Right lobe of liver (tissue), 6 donors: ENCODE results near the gene TAGAP. TPM values are rescaled to one million over a fixed set of nuclear protein-coding genes. Genes with fewer than 3 reads are reported as not detected.

Experiments
- ATAC-seq, 4 donors: fragments of 200-7000 bp; cut with Tn5 transposase; one replicate each; pipeline ENCODE4 v1.9.1; 2020; ENCODE audit warnings: mild to moderate bottlenecking in 4 of 4, moderate library complexity in 4 of 4
- DNase-seq, 3 donors: peaks; one replicate each; pipeline ENCODE4 v3.0.0-alpha.2; 2020
- H3K27ac ChIP-seq, 3 donors: fragments of 200-600 bp; one replicate each; pipeline ENCODE4 v1.8.0; 2022
- H3K27me3 ChIP-seq, 2 donors: fragments of 200-600 bp; one replicate each; pipeline ENCODE4 v1.8.0; 2022
- H3K36me3 ChIP-seq, 4 donors: fragments of 200-600 bp; sonication (generic) in 1 of 4; one replicate each; pipeline versions ENCODE4 v1.5.1 to v1.8.0; 2017 to 2022; ENCODE audit warnings: control low read depth in 1 of 4
- H3K4me1 ChIP-seq, 4 donors: fragments of 200-600 bp; sonication (generic) in 1 of 4; one replicate each; pipeline versions ENCODE4 v1.5.1 to v1.8.0; 2017 to 2022; ENCODE audit warnings: control low read depth in 1 of 4
- H3K4me3 ChIP-seq, 3 donors: fragments of 200-600 bp; one replicate each; pipeline ENCODE4 v1.8.0; 2022
- H3K9me3 ChIP-seq, 4 donors: fragments of 200-600 bp; sonication (generic) in 1 of 4; one replicate each; pipeline versions ENCODE4 v1.5.1 to v1.8.0; 2017 to 2022; ENCODE audit warnings: control low read depth in 1 of 4
- CTCF ChIP-seq, 4 donors: fragments of 200-600 bp in 3 of 4; fragments of 450-650 bp in 1 of 4; IDR thresholded peaks; one replicate each; pipeline versions ENCODE4 v1.5.1 to v1.8.0; 2016 to 2022; ENCODE audit warnings: antibody characterized with exemption in 4 of 4, mild to moderate bottlenecking in 2 of 4
- POLR2A ChIP-seq: fragments of 450-650 bp; IDR thresholded peaks from one replicate; pipeline ENCODE4 v1.6.1; 2017; ENCODE audit warnings: antibody characterized with exemption, mild to moderate bottlenecking
- WGBS: methylation state at CpG from one replicate; pipeline ENCODE4 v1.1.6; 2018; ENCODE audit warnings: low coverage, low lambda C conversion rate; ENCODE audit not compliant: insufficient coverage; ENCODE audit errors: missing lambda C conversion rate; 5-methylcytosine and 5-hydroxymethylcytosine counted together
- intact Hi-C, 2 donors: fragments of 100-400 bp; cut with DNase I; formaldehyde crosslinking; loops; one replicate each; pipeline versions ENCODE4 v1.11.2 to v1.14.1; 2022
- total RNA-seq, 6 experiments: library from RNA; depleted of rRNA in 2 of 6; stranded (reverse); fragments of >200 nt in 2 of 6; fragmentation: NEBNext Ultra II Directional in 3 of 6; extraction: Animal tissue kit (Norgen Biotek cat#: 25700) in 3 of 6; gene quantifications; one replicate each; pipeline versions ENCODE4 v1.1.0 to v1.2.4, GENCODE V29; 2016 to 2023
- donor health status: DM: no; HTN: yes; CAD: no.
- donor health status: DM: no; HTN: no; CAD: no.
- donor health status: DM: no; HTN: no; CAD: no.
- donor health status: DM: no; HTN: yes; CAD: no.
- donor health status: DM: no; HTN: yes; CAD: no.

The TAGAP gene
- total RNA-seq, 6 experiments from 2014 or later, result 0.13 to 1.8 (median 0.92) TPM

- H3K27me3 ChIP-seq, result no peaks in the 10 kb centered on the region
- DNase-seq (no peak), ATAC-seq (no peak)
- H3K27ac ChIP-seq, result no peak overlapping the region
- peaks cover 0 to 6% (median 0%) of the 10 kb centered on the region in 4 donors for H3K4me1 ChIP-seq
- intact Hi-C loops, result no loop called here
- H3K9me3 ChIP-seq, result no peaks in the 10 kb centered on the region
- H3K4me3 ChIP-seq, result no peak overlapping the region
- H3K36me3 ChIP-seq, result no peaks in the 10 kb centered on the region
- 64% methylated on average over 7 of the region's 7 CpGs for WGBS
- TF ChIP-seq POLR2A (no peak), CTCF (IDR thresholded peaks at IDR 0.05) (no peak)
Measured at GRCh38 chr6:159061146-159061545, 16.4 kb upstream of the TAGAP start.

GRCh38 chr6:159059885-159060506 is 15.2 kb upstream of the TAGAP start:
- DNase-seq, result no peak
- intact Hi-C loops, result no loop called here
- TF ChIP-seq CTCF (IDR thresholded peaks at IDR 0.05), result no peak
- no peak for TF ChIP-seq POLR2A
- peaks cover 0 to 6% (median 0%) of the 10 kb centered on the region in 4 donors for H3K4me1 ChIP-seq
- H3K9me3 ChIP-seq, result no peaks in the 10 kb centered on the region
- WGBS, result 75% methylated on average over 5 of the region's 7 CpGs
- ATAC-seq, result no peak
- H3K27ac ChIP-seq, result no peak overlapping the region
- no peaks in the 10 kb centered on the region for H3K27me3 ChIP-seq
- no peak overlapping the region for H3K4me3 ChIP-seq
- no peaks in the 10 kb centered on the region for H3K36me3 ChIP-seq

DNA sequence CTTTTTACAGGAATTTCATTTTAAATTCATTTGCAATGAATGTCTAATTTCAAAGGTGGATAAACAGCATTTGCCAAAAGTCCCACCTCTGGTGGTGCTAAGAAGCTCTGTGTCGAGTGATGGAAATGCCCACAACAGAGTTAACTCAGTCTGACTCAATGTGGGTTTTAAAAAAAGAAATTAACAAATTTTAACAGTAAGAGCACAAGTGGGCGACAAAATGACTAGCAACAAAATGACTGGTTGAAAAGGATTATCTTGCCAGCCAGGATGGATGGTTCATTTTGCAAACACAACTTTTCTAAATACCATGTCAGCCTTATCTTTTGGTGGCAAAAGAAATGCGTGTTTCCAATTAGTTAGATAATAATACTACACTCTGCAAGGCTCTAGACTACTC is 14.3 kb upstream of the TAGAP start:
- H3K36me3 ChIP-seq, result no peaks in the 10 kb centered on the region
- H3K4me3 ChIP-seq, result no peak overlapping the region
- no peak for TF ChIP-seq CTCF (IDR thresholded peaks at IDR 0.05)
- TF ChIP-seq POLR2A, result no peak
- intact Hi-C loops, result no loop called here
- 47% methylated on average over 3 of the region's 3 CpGs for WGBS
- H3K27me3 ChIP-seq, result no peaks in the 10 kb centered on the region
- no peaks in the 10 kb centered on the region for H3K9me3 ChIP-seq
- peaks cover 0 to 6% (median 0%) of the 10 kb centered on the region in 4 donors for H3K4me1 ChIP-seq
- ATAC-seq, result no peak
- no peak for DNase-seq
- H3K27ac ChIP-seq, result no peak overlapping the region

DNA sequence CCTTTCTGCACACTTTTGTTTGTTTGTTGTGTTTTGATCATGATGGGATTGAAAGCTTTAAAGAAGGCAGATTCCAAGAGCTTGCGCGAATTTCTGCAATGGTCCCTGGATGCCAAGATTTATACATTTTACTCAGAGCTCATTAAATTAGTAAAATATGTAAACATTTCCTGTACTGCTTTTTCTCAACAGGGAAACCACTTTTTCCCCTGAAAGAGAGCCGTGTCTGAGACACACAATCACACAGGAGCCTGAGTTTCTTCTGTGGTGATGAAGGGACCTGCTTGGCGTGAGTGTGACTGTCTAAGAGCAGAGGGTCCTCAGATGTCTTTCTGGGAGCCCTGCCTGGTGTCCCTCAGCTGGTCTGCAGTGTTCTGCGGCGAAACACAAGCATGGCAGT is 12.1 kb upstream of the TAGAP start:
- TF ChIP-seq POLR2A (no peak), CTCF (IDR thresholded peaks at IDR 0.05) (no peak)
- Histone ChIP-seq H3K27ac (no peak overlapping the region), H3K4me1 (peaks cover 0 to 3% (median 0%) of the 10 kb centered on the region in 4 donors), H3K36me3 (no peaks in the 10 kb centered on the region), H3K4me3 (no peak overlapping the region), H3K27me3 (no peaks in the 10 kb centered on the region), H3K9me3 (no peaks in the 10 kb centered on the region)
- ATAC-seq (no peak), DNase-seq (no peak)
- 42% methylated on average over 5 of the region's 6 CpGs for WGBS
- intact Hi-C loops, result no loop called here
